Brain microvascular endothelial cell (primary cell): ENCODE results near the gene LRRC47.

Experiments
- DNase-seq: peaks from one replicate; pipeline ENCODE4 v3.0.0-alpha.2; 2020
- H3K27ac ChIP-seq: fragments of 250-450 bp; sonication (Bioruptor Pico); 2 replicates; pipeline ENCODE4 v1.5.1; 2020; ENCODE audit warnings: mild to moderate bottlenecking, moderate library complexity
- H3K27me3 ChIP-seq: fragments of 250-450 bp; sonication (Bioruptor Pico); replicated peaks from 2 replicates; pipeline ENCODE4 v1.5.1; 2020; ENCODE audit warnings: mild to moderate bottlenecking
- H3K36me3 ChIP-seq: fragments of 250-450 bp; sonication (Bioruptor Pico); replicated peaks from 2 replicates; pipeline ENCODE4 v1.5.1; 2020; ENCODE audit warnings: mild to moderate bottlenecking
- H3K4me3 ChIP-seq: 2 replicates; pipeline ENCODE4 v1.5.1; 2011; ENCODE audit warnings: low read depth, mild to moderate bottlenecking, control low read depth, low read length, moderate library complexity
- CTCF ChIP-seq: IDR thresholded peaks from 2 replicates; pipeline ENCODE4 v1.5.1; 2011; ENCODE audit warnings: low read depth, mild to moderate bottlenecking, moderate library complexity, low read length, control low read depth, inconsistent platforms; ENCODE audit errors: missing control alignments
- in situ Hi-C: cut with HindIII; loops from 2 replicates; pipeline ENCODE4 v1.10.0; 2017; ENCODE audit warnings: low sequenced_read_pairs, low pct_ligation_motif_present

Gene LRRC47

GRCh38 chr1:3734602-3735001 is 61.7 kb downstream of the LRRC47 start:
- in situ Hi-C loops, result no loop called here
- Histone ChIP-seq H3K4me3 (no peak overlapping the region), H3K36me3 (peaks cover 10% of the 10 kb centered on the region), H3K27me3 (no peaks in the 10 kb centered on the region), H3K27ac (no peak overlapping the region)
- no peak for TF ChIP-seq CTCF
- no peak for DNase-seq

GRCh38 chr1:3733883-3734589 is 62.3 kb downstream of the LRRC47 start:
- Histone ChIP-seq H3K27ac (no peak overlapping the region), H3K36me3 (peaks cover 10% of the 10 kb centered on the region), H3K4me3 (no peak overlapping the region), H3K27me3 (no peaks in the 10 kb centered on the region)
- in situ Hi-C loops, result no loop called here
- DNase-seq, result no peak
- no peak for TF ChIP-seq CTCF

- H3K36me3 ChIP-seq, result peaks cover 10% of the 10 kb centered on the region
- no peak overlapping the region for H3K4me3 ChIP-seq
- DNase-seq, result no peak
- H3K27ac ChIP-seq, result no peak overlapping the region
- in situ Hi-C loops, result no loop called here
- peaks cover 3% of the 10 kb centered on the region for H3K27me3 ChIP-seq
- TF ChIP-seq CTCF, result no peak
Measured at GRCh38 chr1:3733094-3733882, 63.0 kb downstream of the LRRC47 start.

DNA sequence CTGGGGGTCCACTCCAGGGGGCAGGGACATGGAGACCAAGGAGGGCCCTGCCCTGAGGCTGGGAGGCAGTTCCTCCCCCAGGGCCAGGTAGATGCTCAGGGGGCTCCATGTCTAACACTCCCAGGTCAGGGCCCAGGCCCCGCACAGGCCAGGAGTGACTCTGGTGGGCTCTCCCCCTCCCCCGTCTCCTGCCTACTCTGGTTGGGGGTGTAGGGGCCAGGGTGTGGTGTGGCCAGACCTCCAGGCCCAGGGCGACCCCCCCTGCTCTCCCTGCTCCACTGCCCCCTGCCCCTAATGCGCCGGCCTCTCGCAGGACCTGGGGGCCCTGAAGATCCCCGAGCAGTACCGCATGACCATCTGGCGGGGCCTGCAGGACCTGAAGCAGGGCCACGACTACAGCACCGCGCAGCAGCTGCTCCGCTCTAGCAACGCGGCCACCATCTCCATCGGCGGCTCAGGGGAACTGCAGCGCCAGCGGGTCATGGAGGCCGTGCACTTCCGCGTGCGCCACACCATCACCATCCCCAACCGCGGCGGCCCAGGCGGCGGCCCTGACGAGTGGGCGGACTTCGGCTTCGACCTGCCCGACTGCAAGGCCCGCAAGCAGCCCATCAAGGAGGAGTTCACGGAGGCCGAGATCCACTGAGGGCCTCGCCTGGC is 63.7 kb downstream of the LRRC47 start:
- Histone ChIP-seq H3K4me3 (no peak overlapping the region), H3K27ac (no peak overlapping the region), H3K27me3 (peaks cover 3% of the 10 kb centered on the region), H3K36me3 (peaks cover 6% of the 10 kb centered on the region)
- no peak for TF ChIP-seq CTCF
- in situ Hi-C loops, result no loop called here
- no peak for DNase-seq

- DNase-seq, result no peak
- in situ Hi-C loops, result no loop called here
- TF ChIP-seq CTCF, result no peak
- no peaks in the 10 kb centered on the region for H3K36me3 ChIP-seq
- peaks cover 3% of the 10 kb centered on the region for H3K27me3 ChIP-seq
- no peak overlapping the region for H3K27ac ChIP-seq
- no peak overlapping the region for H3K4me3 ChIP-seq
Measured at GRCh38 chr1:3731583-3732433, 64.5 kb downstream of the LRRC47 start.
